Dermis microvascular lymphatic vessel endothelial cell (primary cell): ENCODE data around the gene SYT17. TPM values are rescaled to one million over a fixed set of nuclear protein-coding genes. Genes with fewer than 3 reads are reported as not detected.
"Not testable (repeated sequence)": the region's sequence is repeated elsewhere in the genome, so short reads cannot be mapped to it uniquely, and the experiment has no call there.

Experiments
- DNase-seq, 2 donors: peaks; one replicate each; pipeline versions ENCODE4 v3.0.0 to v3.0.0-alpha.2; 2010; ENCODE audit warnings: low read depth in 2 of 2
- total RNA-seq: library from RNA; depleted of rRNA; stranded (reverse); fragments of >200 nt; gene quantifications from 2 replicates; pipeline ENCODE4 v1.2.1, GENCODE V29; 2014

SYT17 gene
- total RNA-seq, 1 donor from 2014 or later, result 1.3 TPM

DNA sequence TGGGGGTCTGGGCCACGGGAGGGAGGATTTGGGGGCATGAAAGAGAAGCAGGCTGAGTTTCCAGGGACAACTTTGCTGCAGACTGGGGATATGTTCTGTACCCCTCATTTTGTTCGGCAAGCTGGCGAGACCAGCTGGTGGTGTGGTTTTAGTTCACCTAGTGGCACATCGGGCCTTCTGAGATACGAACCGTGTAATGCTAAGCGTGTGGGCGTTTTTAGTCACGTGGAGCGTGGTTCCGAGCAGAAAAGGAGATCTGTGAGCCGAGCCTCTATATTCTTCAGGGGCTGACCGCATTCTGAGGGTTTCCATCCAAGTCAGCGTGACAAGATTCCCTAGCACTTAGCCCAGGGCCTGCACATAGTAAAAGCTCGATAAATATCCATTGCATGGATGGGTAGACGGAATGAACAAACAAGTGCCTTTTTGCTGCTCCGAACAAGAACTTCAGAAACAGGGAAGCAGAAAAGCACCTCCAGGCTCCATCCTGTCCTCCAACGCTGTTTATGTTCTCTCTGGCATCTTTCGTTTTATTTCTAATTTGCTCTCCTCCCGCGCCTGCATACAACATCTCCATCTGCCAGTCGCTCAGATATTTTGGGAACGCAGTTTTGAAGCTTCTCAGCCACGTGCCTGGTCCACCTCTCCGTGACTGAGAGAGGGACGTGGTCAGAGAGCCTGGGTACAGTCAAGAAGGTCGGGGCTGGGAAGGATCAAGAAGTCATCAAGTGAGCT is 5.8 kb downstream of the SYT17 start:
- DNase-seq, result no peak

GRCh38 chr16:19174478-19174877 is 6.4 kb downstream of the SYT17 start:
- DNase-seq, result no peak

GRCh38 chr16:19175492-19176262 is 7.6 kb downstream of the SYT17 start:
- DNase-seq, result no peak

GRCh38 chr16:19177111-19177739 is 9.2 kb downstream of the SYT17 start:
- no peak for DNase-seq

DNA sequence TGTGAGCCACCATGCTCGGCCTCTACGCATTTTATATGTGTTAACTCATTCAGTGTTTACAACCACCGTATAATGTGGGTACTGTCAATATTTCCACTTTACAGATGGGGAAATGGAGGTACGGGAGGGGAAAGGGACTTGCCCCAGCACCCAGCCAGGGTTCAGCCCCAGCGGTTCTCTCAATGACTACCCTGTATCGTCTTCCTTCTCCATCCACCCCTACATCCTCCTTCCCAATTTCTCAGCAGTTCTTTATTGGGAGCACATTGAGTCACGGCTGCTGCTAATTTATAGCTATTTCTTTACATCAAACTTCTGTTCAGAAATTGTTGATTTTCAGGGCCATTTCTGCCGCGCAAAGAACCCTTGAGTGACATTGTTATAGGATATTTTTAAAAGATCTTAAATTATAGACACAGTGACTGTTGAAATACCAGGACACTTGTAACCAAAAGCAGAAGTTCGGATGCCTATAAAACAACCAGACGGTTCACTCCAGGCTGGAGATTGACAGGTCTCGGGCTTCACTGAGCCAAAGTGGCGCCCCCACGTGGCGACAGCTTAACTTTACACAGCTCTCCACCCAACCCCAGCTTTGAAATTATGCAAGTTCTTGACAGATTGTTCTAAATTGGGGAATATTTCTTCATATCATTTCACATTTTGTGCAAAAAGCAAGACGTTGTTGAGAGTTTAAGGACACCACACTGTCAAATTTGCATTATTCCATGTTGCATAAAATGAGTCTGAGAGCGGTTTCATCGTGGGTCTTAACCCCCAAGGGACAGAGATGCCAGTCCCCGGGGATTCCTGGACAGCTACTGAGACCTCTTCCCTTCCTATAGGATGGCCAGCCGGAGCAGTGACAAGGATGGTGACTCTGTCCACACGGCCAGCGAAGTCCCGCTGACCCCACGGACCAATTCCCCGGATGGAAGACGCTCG is 11.8 kb downstream of the SYT17 start:
- DNase-seq, result peak; percentile 30 to 60

GRCh38 chr16:19180741-19181140 is 12.7 kb downstream of the SYT17 start:
- no peak for DNase-seq

DNA sequence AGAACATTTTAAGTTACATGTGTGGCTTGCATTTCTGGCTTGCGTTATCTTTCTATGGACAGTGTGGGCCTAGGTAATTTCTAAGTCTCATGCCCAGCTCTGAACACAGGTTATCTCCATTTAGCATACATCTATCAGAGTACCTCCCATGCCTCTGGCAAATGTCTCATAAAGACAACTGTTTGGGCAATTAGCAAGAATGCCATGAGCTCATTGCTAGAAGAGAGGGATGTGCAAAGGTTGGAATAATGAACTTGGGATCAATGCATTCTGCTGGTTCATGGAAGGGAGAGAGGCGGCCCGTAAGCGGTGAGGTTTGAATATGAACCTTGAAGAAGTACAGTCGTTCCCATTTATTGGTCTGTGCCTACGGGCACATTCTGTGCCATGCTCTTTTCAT is 14.4 kb downstream of the SYT17 start:
- DNase-seq, result no peak

- DNase-seq, result no peak
Observed at GRCh38 chr16:19183187-19183586, 15.1 kb downstream of the SYT17 start.

GRCh38 chr16:19184823-19185509 is 16.9 kb downstream of the SYT17 start:
- DNase-seq, result peak in 1 of 2 donors; percentile 49

DNA sequence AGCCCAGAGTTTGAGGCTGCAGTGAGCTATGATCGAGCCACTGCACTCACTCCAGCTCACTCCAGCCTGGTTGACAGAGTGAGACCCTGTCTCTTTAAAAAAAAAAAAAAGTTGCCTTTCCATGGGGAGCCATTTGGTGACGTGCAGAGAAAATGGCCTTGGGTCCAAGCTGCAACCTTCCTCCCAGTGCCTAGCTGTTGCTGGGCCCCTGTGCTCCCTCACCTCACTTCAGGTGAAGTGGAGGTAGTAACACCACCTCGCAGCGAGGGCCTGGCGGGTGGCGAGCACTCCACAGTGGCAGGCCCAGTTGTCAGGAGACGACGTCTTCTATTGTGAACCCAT is 17.4 kb downstream of the SYT17 start:
- DNase-seq, result no peak

DNA sequence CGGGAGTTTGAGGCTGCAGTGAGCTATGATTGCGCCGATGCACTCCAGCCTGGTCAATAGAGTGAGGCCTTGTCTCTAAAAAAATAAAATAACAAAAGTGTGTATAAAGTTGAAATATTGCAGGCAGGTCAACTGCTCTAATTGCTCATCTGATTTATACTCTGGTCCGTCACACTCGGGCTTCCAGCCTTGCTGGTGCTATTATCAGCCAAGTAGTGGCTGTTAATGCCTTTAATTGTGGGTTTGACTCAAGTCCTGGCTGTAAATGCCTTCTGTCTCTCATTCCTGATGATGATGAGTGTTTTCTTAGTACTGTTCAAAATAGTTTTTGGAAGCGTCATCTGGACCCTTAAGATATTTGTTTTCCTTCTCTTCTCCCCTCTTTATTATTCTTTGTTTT is 18.4 kb downstream of the SYT17 start:
- DNase-seq, result no peak

- not testable (repeated sequence) for DNase-seq
Observed at GRCh38 chr16:19187961-19188360, 19.9 kb downstream of the SYT17 start.

- DNase-seq, result peak in 1 of 2 donors; percentile 43
Observed at GRCh38 chr16:19188406-19188805, 20.4 kb downstream of the SYT17 start.

GRCh38 chr16:19192865-19193264 is 24.8 kb downstream of the SYT17 start:
- DNase-seq, result no peak

DNA sequence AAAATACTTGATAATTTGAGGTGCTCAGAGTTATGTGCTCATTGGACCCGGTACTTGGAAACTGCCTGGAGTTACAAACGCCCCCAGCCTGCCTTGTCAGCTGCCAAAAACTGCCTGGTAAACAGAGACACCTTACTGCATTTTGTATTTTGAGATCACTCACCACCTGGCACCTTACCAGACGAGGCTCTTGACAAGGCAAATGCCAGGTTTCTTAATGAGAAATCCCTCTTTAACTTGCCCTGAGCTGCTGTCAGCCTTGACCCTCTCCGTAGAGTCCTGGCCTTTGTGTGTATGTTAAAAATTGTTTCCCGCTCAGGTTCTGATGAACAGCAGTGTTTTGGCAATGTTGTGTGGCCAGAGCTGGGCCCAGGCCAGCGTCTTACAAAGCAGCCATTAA is 28.8 kb downstream of the SYT17 start:
- no peak for DNase-seq

- DNase-seq, result no peak
Observed at GRCh38 chr16:19203374-19203966, 35.4 kb downstream of the SYT17 start.

- DNase-seq, result no peak
Observed at GRCh38 chr16:19210280-19210924, 42.4 kb downstream of the SYT17 start.

DNA sequence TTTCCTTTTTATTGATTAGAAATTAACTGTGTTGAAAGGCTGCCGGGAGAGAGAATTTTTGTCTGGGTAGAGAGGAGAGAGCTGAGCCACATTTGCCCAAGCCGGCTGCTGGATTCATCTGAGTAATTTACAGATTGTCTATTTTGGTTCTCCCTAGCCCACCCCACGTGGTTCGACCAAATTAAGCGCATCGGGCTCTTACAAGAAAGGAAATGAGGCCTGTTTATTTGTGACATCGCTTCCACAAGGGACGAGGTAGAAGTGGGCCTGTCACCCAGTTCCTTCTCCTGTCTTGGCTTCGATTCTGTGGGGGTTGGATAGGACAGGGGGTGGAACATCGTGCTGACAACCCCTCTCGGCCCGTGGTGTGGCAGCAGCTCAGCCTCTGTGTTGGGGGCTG is 42.9 kb downstream of the SYT17 start:
- DNase-seq, result no peak

GRCh38 chr16:19212059-19212458 is 44.0 kb downstream of the SYT17 start:
- no peak for DNase-seq

GRCh38 chr16:19213885-19214284 is 45.8 kb downstream of the SYT17 start:
- DNase-seq, result no peak
